ENCODE data around the gene ZNF107. TPM values are rescaled to one million over a fixed set of nuclear protein-coding genes. Genes with fewer than 3 reads are reported as not detected.
A peak's percentile ranks its signal among the peaks of the same experiment; 100 is the strongest.

ZNF107 gene
- total and polyA plus RNA-seq, 8 donors: 0.92 to 9.2 (median 3.9) TPM

- no peak overlapping the region for H3K27ac ChIP-seq
These were observed 37.7 kb upstream of the ZNF107 start for GRCh38 chr7:64628192-64628591.

GRCh38 chr7:64628721-64629120 is 37.2 kb upstream of the ZNF107 start:
- H3K9me3 ChIP-seq: no peaks in the 10 kb centered on the region
- no peaks in the 10 kb centered on the region for H3K27me3 ChIP-seq
- H3K4me3 ChIP-seq: no peak overlapping the region
- intact Hi-C loops (cut with DNase I; ENCODE audit: low total_unique reads): no loop called here
- no peaks in the 10 kb centered on the region for H3K36me3 ChIP-seq
- no peak overlapping the region for H3K27ac ChIP-seq
- DNase-seq: no peak
- TF ChIP-seq EP300 (IDR thresholded peaks at IDR 0.05) (no peak), CTCF (IDR thresholded peaks at IDR 0.05) (no peak), POLR2A (IDR thresholded peaks at IDR 0.05) (no peak), POLR2AphosphoS5 (IDR thresholded peaks at IDR 0.05) (no peak)
- peaks cover 0 to 6% (median 0%) of the 10 kb centered on the region in 4 donors for H3K4me1 ChIP-seq
- WGBS, 5 donors: 82 to 97% (median 86%) methylated on average over 3 of the region's 3 CpGs

More at GRCh38 chr7:64628192-64628591, 37.7 kb upstream of the ZNF107 start:
- TF ChIP-seq POLR2A (IDR thresholded peaks at IDR 0.05) (no peak), CTCF (IDR thresholded peaks at IDR 0.05) (no peak), EP300 (IDR thresholded peaks at IDR 0.05) (no peak), POLR2AphosphoS5 (IDR thresholded peaks at IDR 0.05) (no peak)
- Histone ChIP-seq H3K4me3 (no peak overlapping the region), H3K9me3 (no peaks in the 10 kb centered on the region), H3K4me1 (peaks cover 0 to 6% (median 0%) of the 10 kb centered on the region in 4 donors), H3K36me3 (no peaks in the 10 kb centered on the region), H3K27me3 (no peaks in the 10 kb centered on the region)
- no peak for DNase-seq
- intact Hi-C loops (cut with DNase I; ENCODE audit: low total_unique reads): no loop called here

- 11 to 30% (median 21%) methylated on average over 2 of the region's 2 CpGs for WGBS, 5 donors
- peaks cover 0 to 3% (median 0%) of the 10 kb centered on the region in 4 donors for H3K4me1 ChIP-seq
- H3K36me3 ChIP-seq: no peaks in the 10 kb centered on the region
- no peak overlapping the region for H3K4me3 ChIP-seq
- H3K27ac ChIP-seq: no peak overlapping the region
- no peaks in the 10 kb centered on the region for H3K27me3 ChIP-seq
- intact Hi-C loops (cut with DNase I; ENCODE audit: low total_unique reads): no loop called here
- no peaks in the 10 kb centered on the region for H3K9me3 ChIP-seq
- TF ChIP-seq EP300 (IDR thresholded peaks at IDR 0.05) (no peak), CTCF (IDR thresholded peaks at IDR 0.05) (peak in 5 of 7 experiments; percentile 22 to 39 (median 25)), POLR2A (IDR thresholded peaks at IDR 0.05) (no peak), POLR2AphosphoS5 (IDR thresholded peaks at IDR 0.05) (no peak)
- DNase-seq: peak in 1 of 2 donors; percentile 24
These were observed 35.4 kb upstream of the ZNF107 start for GRCh38 chr7:64630496-64630895.

- intact Hi-C loops (cut with DNase I; ENCODE audit: low total_unique reads): no loop called here
- Histone ChIP-seq H3K27me3 (no peaks in the 10 kb centered on the region), H3K4me1 (no peaks in the 10 kb centered on the region), H3K9me3 (no peaks in the 10 kb centered on the region), H3K36me3 (no peaks in the 10 kb centered on the region), H3K4me3 (no peak overlapping the region), H3K27ac (no peak overlapping the region)
- no peak for TF ChIP-seq EP300 (IDR thresholded peaks at IDR 0.05)
- no peak for TF ChIP-seq POLR2AphosphoS5 (IDR thresholded peaks at IDR 0.05)
- no peak for TF ChIP-seq POLR2A (IDR thresholded peaks at IDR 0.05)
- TF ChIP-seq CTCF (IDR thresholded peaks at IDR 0.05): no peak
- no peak for DNase-seq
- 76 to 91% (median 79%) methylated on average over 1 of the region's 1 CpG for WGBS, 5 donors
These were observed 33.9 kb upstream of the ZNF107 start for GRCh38 chr7:64632029-64632428.

Measured in stomach (tissue), 9 donors.